ENCODE measurements around the gene NMNAT2. TPM values are rescaled to one million over a fixed set of nuclear protein-coding genes. Genes with fewer than 3 reads are reported as not detected.

The NMNAT2 gene
- total and polyA plus RNA-seq, 9 donors: 0.24 to 2.5 (median 0.77) TPM; not detected in 1

DNA sequence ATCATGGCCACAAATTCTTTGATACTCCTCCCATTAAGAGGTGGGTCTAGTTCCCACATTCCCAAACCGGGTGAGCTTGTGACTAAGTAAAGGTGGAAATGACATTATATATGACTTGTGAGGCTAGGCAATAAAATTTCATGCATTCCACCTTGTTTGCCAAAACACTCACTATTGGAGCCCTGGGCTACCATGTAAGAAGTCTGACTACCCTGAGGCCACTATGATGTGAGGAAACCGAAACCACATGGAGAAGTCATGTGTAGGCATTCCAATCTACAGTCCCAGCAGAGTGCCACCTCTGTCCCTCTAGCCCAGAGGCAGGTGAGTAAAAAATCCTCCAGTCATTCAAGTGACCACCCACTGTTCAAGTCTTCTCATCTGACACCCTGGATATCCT is 36.2 kb upstream of the NMNAT2 start:
- no peak for DNase-seq
- Histone ChIP-seq H3K36me3 (no peaks in the 10 kb centered on the region), H3K9me3 (no peaks in the 10 kb centered on the region), H3K4me3 (no peak overlapping the region), H3K27ac (no peak overlapping the region), H3K27me3 (no peaks in the 10 kb centered on the region), H3K4me1 (ENCODE audit: insufficient read depth) (no peaks in the 10 kb centered on the region)
- intact Hi-C loops (cut with DNase I): no loop called here
- TF ChIP-seq POLR2A (IDR thresholded peaks at IDR 0.05): no peak
- TF ChIP-seq, protein P1, sequence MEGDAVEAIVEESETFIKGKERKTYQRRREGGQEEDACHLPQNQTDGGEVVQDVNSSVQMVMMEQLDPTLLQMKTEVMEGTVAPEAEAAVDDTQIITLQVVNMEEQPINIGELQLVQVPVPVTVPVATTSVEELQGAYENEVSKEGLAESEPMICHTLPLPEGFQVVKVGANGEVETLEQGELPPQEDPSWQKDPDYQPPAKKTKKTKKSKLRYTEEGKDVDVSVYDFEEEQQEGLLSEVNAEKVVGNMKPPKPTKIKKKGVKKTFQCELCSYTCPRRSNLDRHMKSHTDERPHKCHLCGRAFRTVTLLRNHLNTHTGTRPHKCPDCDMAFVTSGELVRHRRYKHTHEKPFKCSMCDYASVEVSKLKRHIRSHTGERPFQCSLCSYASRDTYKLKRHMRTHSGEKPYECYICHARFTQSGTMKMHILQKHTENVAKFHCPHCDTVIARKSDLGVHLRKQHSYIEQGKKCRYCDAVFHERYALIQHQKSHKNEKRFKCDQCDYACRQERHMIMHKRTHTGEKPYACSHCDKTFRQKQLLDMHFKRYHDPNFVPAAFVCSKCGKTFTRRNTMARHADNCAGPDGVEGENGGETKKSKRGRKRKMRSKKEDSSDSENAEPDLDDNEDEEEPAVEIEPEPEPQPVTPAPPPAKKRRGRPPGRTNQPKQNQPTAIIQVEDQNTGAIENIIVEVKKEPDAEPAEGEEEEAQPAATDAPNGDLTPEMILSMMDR (IDR thresholded peaks at IDR 0.05): no peak
- no peak for TF ChIP-seq EP300 (IDR thresholded peaks at IDR 0.05)
- 60 to 71% (median 65%) methylated on average over 2 of the region's 2 CpGs for WGBS, 3 donors

DNA sequence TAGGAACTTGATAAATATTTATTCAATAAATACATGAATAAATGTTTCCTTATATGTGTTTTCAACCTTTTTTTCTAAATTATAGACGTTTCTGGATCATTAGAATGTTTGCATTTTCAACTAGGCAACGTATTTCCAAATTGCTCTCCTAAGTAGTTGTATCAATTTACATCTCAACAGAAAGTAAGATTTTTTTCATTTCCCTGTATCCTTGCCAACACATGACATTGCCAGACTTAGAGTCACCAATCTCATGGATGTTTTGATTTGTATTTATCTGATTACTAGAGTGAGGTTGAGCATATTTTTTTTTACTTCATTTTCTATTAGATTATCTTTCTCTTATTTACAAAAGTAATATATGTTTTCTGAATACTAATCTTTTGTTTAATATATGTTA is 31.9 kb upstream of the NMNAT2 start:
- intact Hi-C loops (cut with DNase I): no loop called here
- H3K27ac ChIP-seq: no peak overlapping the region
- TF ChIP-seq, protein P1 (IDR thresholded peaks at IDR 0.05): no peak
- TF ChIP-seq EP300 (IDR thresholded peaks at IDR 0.05) (no peak), POLR2A (IDR thresholded peaks at IDR 0.05) (no peak)
- WGBS, 3 donors: 20 to 38% (median 26%) methylated on average over 2 of the region's 2 CpGs
- no peaks in the 10 kb centered on the region for H3K36me3 ChIP-seq
- H3K27me3 ChIP-seq: no peaks in the 10 kb centered on the region
- H3K4me3 ChIP-seq: no peak overlapping the region
- no peak for DNase-seq
- H3K4me1 ChIP-seq (ENCODE audit: insufficient read depth): no peaks in the 10 kb centered on the region
- H3K9me3 ChIP-seq: no peaks in the 10 kb centered on the region

DNA sequence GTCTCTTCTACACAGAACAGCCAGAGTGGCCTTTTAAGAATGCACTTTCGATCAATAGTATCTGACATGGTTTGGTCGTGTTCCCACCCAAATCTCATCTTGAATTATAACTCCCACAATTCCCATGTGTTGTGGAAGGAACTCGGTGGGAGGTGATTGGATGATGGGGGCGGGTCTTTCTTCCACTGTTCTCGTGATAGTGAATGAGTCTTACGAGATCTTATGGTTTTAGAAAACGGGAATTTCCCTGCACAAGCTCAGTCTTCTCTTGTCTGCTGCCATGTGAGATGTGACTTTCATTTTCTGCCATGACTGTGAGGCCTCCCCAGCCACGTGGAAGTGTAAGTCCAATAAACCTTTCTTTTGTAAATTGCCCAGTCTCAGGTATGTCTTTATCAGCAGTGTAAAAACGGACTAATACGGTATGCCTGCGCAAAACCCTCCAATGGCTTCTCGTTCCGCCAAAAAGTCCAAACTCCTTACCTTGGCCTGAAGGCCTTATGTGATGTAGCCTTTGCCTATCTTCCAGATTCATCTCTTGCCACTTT is 31.1 kb upstream of the NMNAT2 start:
- no peak for TF ChIP-seq EP300 (IDR thresholded peaks at IDR 0.05)
- no peak for TF ChIP-seq POLR2A (IDR thresholded peaks at IDR 0.05)
- TF ChIP-seq, protein P1 (IDR thresholded peaks at IDR 0.05): no peak
- WGBS, 3 donors: 87 to 91% (median 89%) methylated on average over 13 of the region's 13 CpGs
- no peaks in the 10 kb centered on the region for H3K4me1 ChIP-seq (ENCODE audit: insufficient read depth)
- H3K9me3 ChIP-seq: no peaks in the 10 kb centered on the region
- no peaks in the 10 kb centered on the region for H3K27me3 ChIP-seq
- H3K4me3 ChIP-seq: no peak overlapping the region
- DNase-seq: no peak
- H3K36me3 ChIP-seq: no peaks in the 10 kb centered on the region
- H3K27ac ChIP-seq: no peak overlapping the region
- intact Hi-C loops (cut with DNase I): loop anchor here in 1 of 4 donors (5.0 kb wide), 1 partner anchor 87 kb away; no protein-coding TSS in a partner anchor

- TF ChIP-seq, protein P1 (IDR thresholded peaks at IDR 0.05): no peak
- no peak for TF ChIP-seq EP300 (IDR thresholded peaks at IDR 0.05)
- TF ChIP-seq POLR2A (IDR thresholded peaks at IDR 0.05): no peak
Measured at GRCh38 chr1:183444243-183444642, 26.1 kb upstream of the NMNAT2 start.

More at GRCh38 chr1:183444243-183444642, 26.1 kb upstream of the NMNAT2 start:
- DNase-seq: no peak
- Histone ChIP-seq H3K9me3 (no peaks in the 10 kb centered on the region), H3K27me3 (no peaks in the 10 kb centered on the region), H3K4me1 (ENCODE audit: insufficient read depth) (no peaks in the 10 kb centered on the region), H3K27ac (no peak overlapping the region), H3K36me3 (no peaks in the 10 kb centered on the region), H3K4me3 (no peak overlapping the region)
- WGBS, 3 donors: 30 to 41% (median 40%) methylated on average over 3 of the region's 3 CpGs
- intact Hi-C loops (cut with DNase I): no loop called here

All from ovary (tissue), 9 donors.